Caco-2 (cell line): ENCODE results near the gene STYXL2. TPM values are rescaled to one million over a fixed set of nuclear protein-coding genes. Genes with fewer than 3 reads are reported as not detected.

Source experiments
- BruUV-seq: library from RNA; stranded (reverse); fragments of 400-500 nt; replicated peaks from 2 replicates; lab custom pipeline; 2021; lab: Mats Ljungman, UMichigan
- CTCF ChIA-PET: fragments of 300-600 bp; sonication (Branson Sonifier 250); formaldehyde crosslinking; loops from one replicate; lab custom pipeline; 2022; ENCODE audit warnings: antibody characterized with exemption; lab: Charles Lee
- POLR2A ChIA-PET: fragments of 300-600 bp; sonication (Branson Sonifier 250); formaldehyde crosslinking; loops from one replicate; lab custom pipeline; 2022; ENCODE audit warnings: antibody characterized with exemption; lab: Charles Lee
- DNase-seq, 2 experiments: peaks; one replicate each; pipeline versions ENCODE4 v3.0.0 to v3.0.0-alpha.2; 2020 to 2022
- H3K27me3 ChIP-seq: replicated peaks from 2 replicates; pipeline ENCODE4 v1.6.0; 2011; ENCODE audit warnings: low read length; ENCODE audit not compliant: control insufficient read depth, insufficient read depth
- H3K36me3 ChIP-seq: 2 replicates; pipeline ENCODE4 v1.5.1; 2011; ENCODE audit warnings: low read length; ENCODE audit not compliant: control insufficient read depth, insufficient read depth
- H3K4me1 ChIP-seq: fragments of 250-450 bp; sonication (Bioruptor Pico); 2 replicates; pipeline ENCODE4 v1.5.1; 2020; ENCODE audit warnings: mild to moderate bottlenecking
- H3K4me3 ChIP-seq: 2 replicates; pipeline ENCODE4 v1.5.1; 2011; ENCODE audit warnings: low read depth, mild to moderate bottlenecking, control low read depth, low read length
- H3K9me3 ChIP-seq: fragments of 250-450 bp; sonication (Bioruptor Pico); 2 replicates; pipeline ENCODE4 v1.5.1; 2020; ENCODE audit warnings: mild to moderate bottlenecking, moderate library complexity
- H3K27ac Mint-ChIP-seq: one replicate; pipeline ENCODE4 v1.8.0; 2022; ENCODE audit warnings: mixed read lengths; ENCODE audit not compliant: unreplicated experiment
- H3K27me3 Mint-ChIP-seq: one replicate; pipeline ENCODE4 v1.8.0; 2022; ENCODE audit warnings: mixed read lengths; ENCODE audit not compliant: insufficient read depth, unreplicated experiment
- H3K36me3 Mint-ChIP-seq: one replicate; pipeline ENCODE4 v1.8.0; 2022; ENCODE audit warnings: mild to moderate bottlenecking, mixed read lengths; ENCODE audit not compliant: insufficient read depth, unreplicated experiment
- H3K4me1 Mint-ChIP-seq: one replicate; pipeline ENCODE4 v1.8.0; 2022; ENCODE audit warnings: low read depth, mixed read lengths; ENCODE audit not compliant: unreplicated experiment
- H3K4me3 Mint-ChIP-seq: one replicate; pipeline ENCODE4 v1.8.0; 2022; ENCODE audit warnings: mild to moderate bottlenecking, moderate library complexity, mixed read lengths; ENCODE audit not compliant: unreplicated experiment
- H3K9me3 Mint-ChIP-seq: one replicate; pipeline ENCODE4 v1.8.0; 2022; ENCODE audit warnings: mixed read lengths; ENCODE audit not compliant: unreplicated experiment
- CTCF ChIP-seq, 2 experiments: fragments of 200-600 bp in 1 of 2; IDR thresholded peaks; 1 replicate in 1 of 2; 2 replicates in 1 of 2; pipeline versions ENCODE4 v1.5.1 to v1.8.0; 2011 to 2022; ENCODE audit warnings: antibody characterized with exemption in 1 of 2, control low read depth in 1 of 2, inconsistent platforms in 1 of 2, low read depth in 1 of 2, low read length in 1 of 2, mild to moderate bottlenecking in 1 of 2, moderate library complexity in 1 of 2; ENCODE audit not compliant: insufficient read depth in 1 of 2, severe bottlenecking in 1 of 2, unreplicated experiment in 1 of 2
- intact Hi-C: fragments of 100-400 bp; cut with micrococcal nuclease; formaldehyde crosslinking; loops from one replicate; pipeline ENCODE4 v1.10.0; 2022; ENCODE audit not compliant: unreplicated experiment
- total RNA-seq: library from RNA; stranded (reverse); gene quantifications from 2 replicates; pipeline ENCODE4 v1.2.3, GENCODE V29; 2022

STYXL2 gene
- total RNA-seq, 1 experiment from 2014 or later, result not detected

- H3K4me3 ChIP-seq, result no peak overlapping the region
- Mint-ChIP-seq H3K9me3 (no peaks in the 10 kb centered on the region), H3K27ac (no peak overlapping the region), H3K36me3 (no peaks in the 10 kb centered on the region), H3K27me3 (peaks cover 28% of the 10 kb centered on the region), H3K4me1 (peaks cover 7% of the 10 kb centered on the region), H3K4me3 (no peak overlapping the region)
- no peak for TF ChIP-seq CTCF (IDR thresholded peaks at IDR 0.05; ENCODE audit: insufficient read depth in 1 of 2, low read depth in 1 of 2, low read length in 1 of 2, severe bottlenecking in 1 of 2, unreplicated experiment in 1 of 2)
- CTCF ChIA-PET, result no interaction called here
- H3K36me3 ChIP-seq, result no peaks in the 10 kb centered on the region
- no peaks in the 10 kb centered on the region for H3K4me1 ChIP-seq
- no peaks in the 10 kb centered on the region for H3K27me3 ChIP-seq
- no TSS peak for BruUV-seq
- intact Hi-C loops, result no loop called here
- DNase-seq, result no peak
- POLR2A ChIA-PET, result no interaction called here
- H3K9me3 ChIP-seq, result no peaks in the 10 kb centered on the region
Observed at GRCh38 chr1:167126317-167126716, 32.4 kb downstream of the STYXL2 start.

- CTCF ChIA-PET, result no interaction called here
- Histone ChIP-seq H3K27me3 (no peaks in the 10 kb centered on the region), H3K4me3 (no peak overlapping the region), H3K9me3 (no peaks in the 10 kb centered on the region), H3K4me1 (no peaks in the 10 kb centered on the region), H3K36me3 (no peaks in the 10 kb centered on the region)
- H3K4me1 Mint-ChIP-seq, result peaks cover 7% of the 10 kb centered on the region
- intact Hi-C loops, result no loop called here
- H3K4me3 Mint-ChIP-seq, result no peak overlapping the region
- no peaks in the 10 kb centered on the region for H3K36me3 Mint-ChIP-seq
- peaks cover 28% of the 10 kb centered on the region for H3K27me3 Mint-ChIP-seq
- no peaks in the 10 kb centered on the region for H3K9me3 Mint-ChIP-seq
- POLR2A ChIA-PET, result no interaction called here
- H3K27ac Mint-ChIP-seq, result no peak overlapping the region
- TF ChIP-seq CTCF (IDR thresholded peaks at IDR 0.05; ENCODE audit: insufficient read depth in 1 of 2, low read depth in 1 of 2, low read length in 1 of 2, severe bottlenecking in 1 of 2, unreplicated experiment in 1 of 2), result no peak
- BruUV-seq, result no TSS peak
- DNase-seq, result no peak
Observed at GRCh38 chr1:167126811-167127210, 32.9 kb downstream of the STYXL2 start.

- H3K27me3 Mint-ChIP-seq, result peaks cover 28% of the 10 kb centered on the region
Observed at GRCh38 chr1:167127236-167127635, 33.4 kb downstream of the STYXL2 start.

More at GRCh38 chr1:167127236-167127635, 33.4 kb downstream of the STYXL2 start:
- no peak for DNase-seq
- H3K9me3 Mint-ChIP-seq, result no peaks in the 10 kb centered on the region
- Histone ChIP-seq H3K9me3 (no peaks in the 10 kb centered on the region), H3K27me3 (no peaks in the 10 kb centered on the region), H3K36me3 (no peaks in the 10 kb centered on the region), H3K4me1 (no peaks in the 10 kb centered on the region), H3K4me3 (no peak overlapping the region)
- intact Hi-C loops, result no loop called here
- H3K27ac Mint-ChIP-seq, result no peak overlapping the region
- ChIA-PET POLR2A (no interaction called here), CTCF (no interaction called here)
- H3K4me3 Mint-ChIP-seq, result no peak overlapping the region
- no peaks in the 10 kb centered on the region for H3K36me3 Mint-ChIP-seq
- TF ChIP-seq CTCF (IDR thresholded peaks at IDR 0.05; ENCODE audit: insufficient read depth in 1 of 2, low read depth in 1 of 2, low read length in 1 of 2, severe bottlenecking in 1 of 2, unreplicated experiment in 1 of 2), result no peak
- peaks cover 7% of the 10 kb centered on the region for H3K4me1 Mint-ChIP-seq
- BruUV-seq, result no TSS peak
